GM15510 (cell line): Measurements from ENCODE around the gene PPP2R5C.

Experiments
- POLR2A ChIP-seq: IDR thresholded peaks from 3 replicates; pipeline ENCODE4 v1.6.1; 2011; ENCODE audit warnings: borderline replicate concordance; ENCODE audit not compliant: insufficient read length; ENCODE audit errors: extremely low read depth

PPP2R5C gene

GRCh38 chr14:101783260-101784016 lies 21.9 kb downstream of the PPP2R5C start:
- no peak for TF ChIP-seq POLR2A

- TF ChIP-seq POLR2A, result no peak
These were observed 23.1 kb downstream of the PPP2R5C start for GRCh38 chr14:101784631-101785030.

GRCh38 chr14:101788016-101788635 lies 26.6 kb downstream of the PPP2R5C start:
- TF ChIP-seq POLR2A, result no peak

- TF ChIP-seq POLR2A, result no peak
These were observed 27.7 kb downstream of the PPP2R5C start for GRCh38 chr14:101789222-101789621.

GRCh38 chr14:101790232-101790631 lies 28.7 kb downstream of the PPP2R5C start:
- no peak for TF ChIP-seq POLR2A

- no peak for TF ChIP-seq POLR2A
These were observed 30.5 kb downstream of the PPP2R5C start for GRCh38 chr14:101791919-101792572.

GRCh38 chr14:101796016-101796415 lies 34.5 kb downstream of the PPP2R5C start:
- TF ChIP-seq POLR2A, result no peak

GRCh38 chr14:101796479-101796878 lies 35.0 kb downstream of the PPP2R5C start:
- no peak for TF ChIP-seq POLR2A

GRCh38 chr14:101797856-101798255 lies 36.3 kb downstream of the PPP2R5C start:
- TF ChIP-seq POLR2A, result no peak

GRCh38 chr14:101808020-101808641 lies 46.6 kb downstream of the PPP2R5C start:
- no peak for TF ChIP-seq POLR2A

GRCh38 chr14:101808894-101809670 lies 47.6 kb downstream of the PPP2R5C start:
- TF ChIP-seq POLR2A, result no peak

GRCh38 chr14:101809671-101810514 lies 48.4 kb downstream of the PPP2R5C start:
- peak; percentile 42 for TF ChIP-seq POLR2A

- TF ChIP-seq POLR2A, result no peak
These were observed 49.5 kb downstream of the PPP2R5C start for GRCh38 chr14:101810897-101811621.
